Activated T-cell treated with anti-CD3 and anti-CD28 coated beads, Interleukin-2, amount 50 U/mL, for 24 hours (primary cell): ENCODE data around the gene SHC3.

Experiments used
- DNase-seq: peaks from one replicate; pipeline ENCODE4 v3.0.0-alpha.2; 2020
- H3K27ac Mint-ChIP-seq: 2 replicates; pipeline ENCODE4 v1.8.0; 2020; ENCODE audit warnings: mild to moderate bottlenecking, mixed read lengths
- H3K27me3 Mint-ChIP-seq: 2 replicates; pipeline ENCODE4 v1.8.0; 2020; ENCODE audit warnings: mixed read lengths
- H3K36me3 Mint-ChIP-seq: 2 replicates; pipeline ENCODE4 v1.8.0; 2020; ENCODE audit warnings: low read depth, mixed read lengths
- H3K4me1 Mint-ChIP-seq: 2 replicates; pipeline ENCODE4 v1.8.0; 2020; ENCODE audit warnings: low read depth, mixed read lengths
- H3K4me3 Mint-ChIP-seq: 2 replicates; pipeline ENCODE4 v1.8.0; 2020; ENCODE audit warnings: mild to moderate bottlenecking, moderate library complexity, mixed read lengths
- H3K9me3 Mint-ChIP-seq: 2 replicates; pipeline ENCODE4 v1.8.0; 2020; ENCODE audit warnings: mixed read lengths

SHC3 gene

GRCh38 chr9:88991066-88992034, 187.3 kb downstream of the SHC3 start, which contains the start of gene S1PR3:
S1PR3 (plus strand) TSS chr9:88991468; CDS start chr9:89001201, 9,733 bp downstream.
- Mint-ChIP-seq H3K4me3 (peak within 1 kb of the TSS; percentile 56), H3K27ac (no peak within 1 kb of the TSS), H3K4me1 (peaks cover 29% of the 10 kb centered on the region), H3K27me3 (peaks cover 79% of the 10 kb centered on the region), H3K36me3 (no peaks in the 10 kb centered on the region), H3K9me3 (no peaks in the 10 kb centered on the region)
- DNase-seq: peak; percentile 67

GRCh38 chr9:88990729-88991065, 187.9 kb downstream of the SHC3 start:
- Mint-ChIP-seq H3K9me3 (no peaks in the 10 kb centered on the region), H3K36me3 (no peaks in the 10 kb centered on the region), H3K4me1 (peaks cover 29% of the 10 kb centered on the region), H3K4me3 (peak overlapping the region; percentile 48), H3K27ac (no peak overlapping the region), H3K27me3 (peaks cover 80% of the 10 kb centered on the region)
- no peak for DNase-seq

GRCh38 chr9:88990041-88990728, 188.4 kb downstream of the SHC3 start:
- no peak overlapping the region for H3K27ac Mint-ChIP-seq
- peaks cover 29% of the 10 kb centered on the region for H3K4me1 Mint-ChIP-seq
- no peak overlapping the region for H3K4me3 Mint-ChIP-seq
- H3K27me3 Mint-ChIP-seq: peaks cover 78% of the 10 kb centered on the region
- no peaks in the 10 kb centered on the region for H3K36me3 Mint-ChIP-seq
- H3K9me3 Mint-ChIP-seq: no peaks in the 10 kb centered on the region
- no peak for DNase-seq

GRCh38 chr9:88988796-88989641, 189.6 kb downstream of the SHC3 start:
- peak overlapping the region; percentile 38 for H3K4me3 Mint-ChIP-seq
- peaks cover 75% of the 10 kb centered on the region for H3K27me3 Mint-ChIP-seq
- no peaks in the 10 kb centered on the region for H3K9me3 Mint-ChIP-seq
- peak; percentile 40 for DNase-seq
- no peaks in the 10 kb centered on the region for H3K36me3 Mint-ChIP-seq
- peaks cover 29% of the 10 kb centered on the region for H3K4me1 Mint-ChIP-seq
- H3K27ac Mint-ChIP-seq: peak overlapping the region; percentile 76

- no peak for DNase-seq
- H3K4me3 Mint-ChIP-seq: no peak overlapping the region
- H3K4me1 Mint-ChIP-seq: peaks cover 29% of the 10 kb centered on the region
- no peaks in the 10 kb centered on the region for H3K36me3 Mint-ChIP-seq
- no peaks in the 10 kb centered on the region for H3K9me3 Mint-ChIP-seq
- peaks cover 64% of the 10 kb centered on the region for H3K27me3 Mint-ChIP-seq
- no peak overlapping the region for H3K27ac Mint-ChIP-seq
Observed at GRCh38 chr9:88987661-88988060, 191.0 kb downstream of the SHC3 start.

- no peak for DNase-seq
- Mint-ChIP-seq H3K27me3 (peaks cover 55% of the 10 kb centered on the region), H3K4me1 (peaks cover 25% of the 10 kb centered on the region), H3K36me3 (no peaks in the 10 kb centered on the region), H3K27ac (no peak overlapping the region), H3K4me3 (no peak overlapping the region), H3K9me3 (no peaks in the 10 kb centered on the region)
Observed at GRCh38 chr9:88986776-88987175, 191.8 kb downstream of the SHC3 start.

GRCh38 chr9:88985616-88986015, 193.0 kb downstream of the SHC3 start:
- H3K9me3 Mint-ChIP-seq: no peaks in the 10 kb centered on the region
- no peaks in the 10 kb centered on the region for H3K36me3 Mint-ChIP-seq
- no peak overlapping the region for H3K4me3 Mint-ChIP-seq
- no peak overlapping the region for H3K27ac Mint-ChIP-seq
- DNase-seq: no peak
- H3K4me1 Mint-ChIP-seq: peaks cover 21% of the 10 kb centered on the region
- H3K27me3 Mint-ChIP-seq: peaks cover 50% of the 10 kb centered on the region

- Mint-ChIP-seq H3K27me3 (peaks cover 40% of the 10 kb centered on the region), H3K4me3 (no peak overlapping the region), H3K27ac (no peak overlapping the region), H3K9me3 (no peaks in the 10 kb centered on the region), H3K4me1 (peaks cover 15% of the 10 kb centered on the region), H3K36me3 (no peaks in the 10 kb centered on the region)
- no peak for DNase-seq
Observed at GRCh38 chr9:88984543-88984883, 194.1 kb downstream of the SHC3 start.

- Mint-ChIP-seq H3K4me1 (peaks cover 10% of the 10 kb centered on the region), H3K27me3 (peaks cover 39% of the 10 kb centered on the region)
Observed at GRCh38 chr9:88983865-88984542, 194.6 kb downstream of the SHC3 start.

GRCh38 chr9:88980740-88981203, 197.8 kb downstream of the SHC3 start:
- Mint-ChIP-seq H3K27me3 (peaks cover 23% of the 10 kb centered on the region), H3K4me1 (peaks cover 5% of the 10 kb centered on the region), H3K9me3 (no peaks in the 10 kb centered on the region), H3K4me3 (no peak overlapping the region), H3K27ac (no peak overlapping the region), H3K36me3 (no peaks in the 10 kb centered on the region)
- DNase-seq: no peak

More at GRCh38 chr9:88983865-88984542, 194.6 kb downstream of the SHC3 start:
- H3K9me3 Mint-ChIP-seq: no peaks in the 10 kb centered on the region
- H3K27ac Mint-ChIP-seq: no peak overlapping the region
- no peak overlapping the region for H3K4me3 Mint-ChIP-seq
- DNase-seq: no peak
- H3K36me3 Mint-ChIP-seq: no peaks in the 10 kb centered on the region

GRCh38 chr9:88979791-88980190, 198.8 kb downstream of the SHC3 start:
- Mint-ChIP-seq H3K27me3 (peaks cover 15% of the 10 kb centered on the region), H3K4me3 (no peak overlapping the region), H3K36me3 (no peaks in the 10 kb centered on the region), H3K27ac (no peak overlapping the region), H3K4me1 (peaks cover 5% of the 10 kb centered on the region), H3K9me3 (no peaks in the 10 kb centered on the region)
- DNase-seq: no peak

- H3K27me3 Mint-ChIP-seq: peaks cover 9% of the 10 kb centered on the region
- peaks cover 5% of the 10 kb centered on the region for H3K4me1 Mint-ChIP-seq
Observed at GRCh38 chr9:88979021-88979420, 199.6 kb downstream of the SHC3 start.

GRCh38 chr9:88978034-88978433, 200.6 kb downstream of the SHC3 start:
- Mint-ChIP-seq H3K4me3 (no peak overlapping the region), H3K4me1 (peaks cover 5% of the 10 kb centered on the region), H3K27ac (no peak overlapping the region), H3K27me3 (peaks cover 9% of the 10 kb centered on the region), H3K9me3 (no peaks in the 10 kb centered on the region), H3K36me3 (no peaks in the 10 kb centered on the region)
- DNase-seq: no peak

More at GRCh38 chr9:88979021-88979420, 199.6 kb downstream of the SHC3 start:
- no peak for DNase-seq
- H3K27ac Mint-ChIP-seq: no peak overlapping the region
- H3K4me3 Mint-ChIP-seq: no peak overlapping the region
- H3K9me3 Mint-ChIP-seq: no peaks in the 10 kb centered on the region
- no peaks in the 10 kb centered on the region for H3K36me3 Mint-ChIP-seq

- Mint-ChIP-seq H3K4me1 (peaks cover 5% of the 10 kb centered on the region), H3K27ac (no peak overlapping the region), H3K27me3 (peaks cover 9% of the 10 kb centered on the region), H3K36me3 (no peaks in the 10 kb centered on the region), H3K9me3 (no peaks in the 10 kb centered on the region), H3K4me3 (no peak overlapping the region)
- no peak for DNase-seq
Observed at GRCh38 chr9:88976890-88977257, 201.7 kb downstream of the SHC3 start.
